Tibial nerve (tissue), 4 donors: Measurements from ENCODE around the gene PARP3. TPM values are rescaled to one million over a fixed set of nuclear protein-coding genes. Genes with fewer than 3 reads are reported as not detected.

Experiments
- DNase-seq, 2 donors: peaks; one replicate each; pipeline ENCODE4 v3.0.0-alpha.2; 2019; ENCODE audit warnings: low spot score in 2 of 2
- H3K27ac ChIP-seq, 4 donors: fragments of 200-600 bp; sonication (generic) in 3 of 4; one replicate each; pipeline ENCODE4 v1.5.1; 2017 to 2019; ENCODE audit warnings: mild to moderate bottlenecking in 1 of 4
- H3K27me3 ChIP-seq, 2 donors: fragments of 200-600 bp; sonication (generic) in 1 of 2; one replicate each; pipeline versions ENCODE4 v1.5.1 to v1.6.0; 2017 to 2019
- H3K36me3 ChIP-seq, 3 donors: fragments of 200-600 bp; sonication (generic); one replicate each; pipeline ENCODE4 v1.5.1; 2018 to 2019
- H3K4me1 ChIP-seq, 4 donors: fragments of 200-600 bp; sonication (generic) in 3 of 4; one replicate each; pipeline ENCODE4 v1.5.1; 2017 to 2019
- H3K4me3 ChIP-seq, 4 donors: fragments of 200-600 bp; sonication (generic) in 3 of 4; one replicate each; pipeline ENCODE4 v1.5.1; 2017 to 2019; ENCODE audit warnings: mild to moderate bottlenecking in 1 of 4, moderate library complexity in 1 of 4
- H3K9me3 ChIP-seq, 4 donors: fragments of 200-600 bp; sonication (generic) in 3 of 4; one replicate each; pipeline ENCODE4 v1.5.1; 2017 to 2019
- CTCF ChIP-seq, 5 experiments: fragments of 200-600 bp in 3 of 5; fragments of 450-650 bp in 2 of 5; sonication (generic) in 3 of 5; IDR thresholded peaks; one replicate each; pipeline ENCODE4 v1.5.1; 2016 to 2019; ENCODE audit warnings: antibody characterized with exemption in 5 of 5, mild to moderate bottlenecking in 3 of 5, moderate library complexity in 2 of 5
- EP300 ChIP-seq, 2 donors: sonication (generic); formaldehyde crosslinking; IDR thresholded peaks; one replicate each; pipeline ENCODE4 v1.6.1; 2017; ENCODE audit warnings: antibody characterized with exemption in 2 of 2, mild to moderate bottlenecking in 1 of 2
- POLR2A ChIP-seq, 2 donors: fragments of 450-650 bp; IDR thresholded peaks; one replicate each; pipeline ENCODE4 v1.6.1; 2017; ENCODE audit warnings: antibody characterized with exemption in 2 of 2, mild to moderate bottlenecking in 2 of 2, moderate library complexity in 2 of 2
- WGBS, 2 donors: methylation state at CpG; one replicate each; pipeline ENCODE4 v1.1.5; 2018; 5-methylcytosine and 5-hydroxymethylcytosine counted together
- total RNA-seq, 4 donors: library from RNA; depleted of rRNA; stranded (reverse); fragments of >200 nt; gene quantifications; one replicate each; pipeline ENCODE4 v1.1.0, GENCODE V29; 2016

PARP3 gene
- total RNA-seq, 4 donors from 2014 or later, result 19.9 to 55.9 (median 40.6) TPM

- Histone ChIP-seq H3K27me3 (no peaks in the 10 kb centered on the region), H3K4me3 (no peak overlapping the region), H3K36me3 (peaks cover 0 to 48% (median 0%) of the 10 kb centered on the region in 3 donors), H3K27ac (no peak overlapping the region), H3K4me1 (peaks cover 0 to 64% (median 25%) of the 10 kb centered on the region in 4 donors), H3K9me3 (no peaks in the 10 kb centered on the region)
- 82 to 88% methylated on average over 10 of the region's 10 CpGs for WGBS, 2 donors
- TF ChIP-seq EP300 (IDR thresholded peaks at IDR 0.05) (no peak), POLR2A (IDR thresholded peaks at IDR 0.05) (no peak), CTCF (IDR thresholded peaks at IDR 0.05) (no peak)
- no peak for DNase-seq
Measured at GRCh38 chr3:51960386-51960785, 18.2 kb downstream of the PARP3 start.

- DNase-seq, result no peak
- Histone ChIP-seq H3K9me3 (no peaks in the 10 kb centered on the region), H3K36me3 (peaks cover 0 to 48% (median 0%) of the 10 kb centered on the region in 3 donors), H3K4me1 (peaks cover 0 to 64% (median 28%) of the 10 kb centered on the region in 4 donors), H3K4me3 (no peak overlapping the region), H3K27ac (peak overlapping the region in 1 of 4 donors; percentile 99), H3K27me3 (no peaks in the 10 kb centered on the region)
- WGBS, 2 donors, result 78 to 83% methylated on average over 6 to 18 of the region's 18 CpGs
- no peak for TF ChIP-seq CTCF (IDR thresholded peaks at IDR 0.05)
- TF ChIP-seq EP300 (IDR thresholded peaks at IDR 0.05), result no peak
- no peak for TF ChIP-seq POLR2A (IDR thresholded peaks at IDR 0.05)
Measured at GRCh38 chr3:51961011-51961410, 18.8 kb downstream of the PARP3 start.

- TF ChIP-seq POLR2A (IDR thresholded peaks at IDR 0.05) (no peak), EP300 (IDR thresholded peaks at IDR 0.05) (no peak), CTCF (IDR thresholded peaks at IDR 0.05) (no peak)
- peak overlapping the region in 2 of 4 donors; percentile 36 to 99 for H3K27ac ChIP-seq
- peaks cover 0 to 64% (median 27%) of the 10 kb centered on the region in 4 donors for H3K4me1 ChIP-seq
- no peaks in the 10 kb centered on the region for H3K27me3 ChIP-seq
- H3K9me3 ChIP-seq, result no peaks in the 10 kb centered on the region
- no peak for DNase-seq
- peaks cover 0 to 48% (median 0%) of the 10 kb centered on the region in 3 donors for H3K36me3 ChIP-seq
- 54 to 60% methylated on average over 9 of the region's 9 CpGs for WGBS, 2 donors
- no peak overlapping the region for H3K4me3 ChIP-seq
Measured at GRCh38 chr3:51961602-51962569, 19.7 kb downstream of the PARP3 start.

- H3K27me3 ChIP-seq, result no peaks in the 10 kb centered on the region
- H3K9me3 ChIP-seq, result no peaks in the 10 kb centered on the region
- no peak overlapping the region for H3K4me3 ChIP-seq
- DNase-seq, result no peak
- no peak for TF ChIP-seq CTCF (IDR thresholded peaks at IDR 0.05)
- no peak for TF ChIP-seq EP300 (IDR thresholded peaks at IDR 0.05)
- TF ChIP-seq POLR2A (IDR thresholded peaks at IDR 0.05), result no peak
- WGBS, 2 donors, result 33 to 59% methylated on average over 5 to 6 of the region's 6 CpGs
- H3K4me1 ChIP-seq, result peaks cover 0 to 63% (median 28%) of the 10 kb centered on the region in 4 donors
- H3K27ac ChIP-seq, result peak overlapping the region in 2 of 4 donors; percentile 95 to 99
- H3K36me3 ChIP-seq, result peaks cover 0 to 39% (median 0%) of the 10 kb centered on the region in 3 donors
Measured at GRCh38 chr3:51962854-51963530, 20.8 kb downstream of the PARP3 start.
